ENCODE results near the gene ACVR2B.

- TF ChIP-seq CTCF (IDR thresholded peaks at IDR 0.05; ENCODE audit: low read depth, low read length, poor library complexity, severe bottlenecking) = no peak
- no peak for TF ChIP-seq EZH2phosphoT487 (IDR thresholded peaks at IDR 0.05; ENCODE audit: borderline replicate concordance, low read length)
These were observed 23.5 kb downstream of the ACVR2B start for GRCh38 chr3:38477057-38477820.
